Right lobe of liver (tissue), 6 donors: ENCODE data around the gene TATDN2. TPM values are rescaled to one million over a fixed set of nuclear protein-coding genes. Genes with fewer than 3 reads are reported as not detected.

Experiments used
- ATAC-seq, 4 donors: fragments of 200-7000 bp; cut with Tn5 transposase; one replicate each; pipeline ENCODE4 v1.9.1; 2020; ENCODE audit warnings: mild to moderate bottlenecking in 4 of 4, moderate library complexity in 4 of 4
- DNase-seq, 3 donors: peaks; one replicate each; pipeline ENCODE4 v3.0.0-alpha.2; 2020
- H3K27ac ChIP-seq, 3 donors: fragments of 200-600 bp; one replicate each; pipeline ENCODE4 v1.8.0; 2022
- H3K27me3 ChIP-seq, 2 donors: fragments of 200-600 bp; one replicate each; pipeline ENCODE4 v1.8.0; 2022
- H3K36me3 ChIP-seq, 4 donors: fragments of 200-600 bp; sonication (generic) in 1 of 4; one replicate each; pipeline versions ENCODE4 v1.5.1 to v1.8.0; 2017 to 2022; ENCODE audit warnings: control low read depth in 1 of 4
- H3K4me1 ChIP-seq, 4 donors: fragments of 200-600 bp; sonication (generic) in 1 of 4; one replicate each; pipeline versions ENCODE4 v1.5.1 to v1.8.0; 2017 to 2022; ENCODE audit warnings: control low read depth in 1 of 4
- H3K4me3 ChIP-seq, 3 donors: fragments of 200-600 bp; one replicate each; pipeline ENCODE4 v1.8.0; 2022
- H3K9me3 ChIP-seq, 4 donors: fragments of 200-600 bp; sonication (generic) in 1 of 4; one replicate each; pipeline versions ENCODE4 v1.5.1 to v1.8.0; 2017 to 2022; ENCODE audit warnings: control low read depth in 1 of 4
- CTCF ChIP-seq, 4 donors: fragments of 200-600 bp in 3 of 4; fragments of 450-650 bp in 1 of 4; IDR thresholded peaks; one replicate each; pipeline versions ENCODE4 v1.5.1 to v1.8.0; 2016 to 2022; ENCODE audit warnings: antibody characterized with exemption in 4 of 4, mild to moderate bottlenecking in 2 of 4
- POLR2A ChIP-seq: fragments of 450-650 bp; IDR thresholded peaks from one replicate; pipeline ENCODE4 v1.6.1; 2017; ENCODE audit warnings: antibody characterized with exemption, mild to moderate bottlenecking
- WGBS: methylation state at CpG from one replicate; pipeline ENCODE4 v1.1.6; 2018; ENCODE audit warnings: low coverage, low lambda C conversion rate; ENCODE audit not compliant: insufficient coverage; ENCODE audit errors: missing lambda C conversion rate; 5-methylcytosine and 5-hydroxymethylcytosine counted together
- intact Hi-C, 2 donors: fragments of 100-400 bp; cut with DNase I; formaldehyde crosslinking; loops; one replicate each; pipeline versions ENCODE4 v1.11.2 to v1.14.1; 2022
- microRNA counts: library from miRNA; unstranded; fragments of <30 nt; microRNA quantifications from one replicate; lab custom pipeline; 2016
- microRNA-seq, 2 donors: library from miRNA; unstranded; fragments of <30 nt; microRNA quantifications; one replicate each; pipeline ENCODE4, GENCODE V29; 2019 to 2020
- small RNA-seq, 2 experiments: library from RNA; depleted of rRNA; stranded (forward); fragments of <200 nt; gene quantifications; one replicate each; pipeline ENCODE3, GENCODE V24; 2016
- total RNA-seq, 6 experiments: library from RNA; depleted of rRNA in 2 of 6; stranded (reverse); fragments of >200 nt in 2 of 6; fragmentation: NEBNext Ultra II Directional in 3 of 6; extraction: Animal tissue kit (Norgen Biotek cat#: 25700) in 3 of 6; gene quantifications; one replicate each; pipeline versions ENCODE4 v1.1.0 to v1.2.4, GENCODE V29; 2016 to 2023
- donor health status: DM: no; HTN: yes; CAD: no.
- donor health status: DM: no; HTN: no; CAD: no.
- donor health status: DM: no; HTN: no; CAD: no.
- donor health status: DM: no; HTN: yes; CAD: no.
- donor health status: DM: no; HTN: yes; CAD: no.

Gene TATDN2
- total RNA-seq, 6 experiments from 2014 or later, result 7.2 to 13.4 (median 10.1) TPM

GRCh38 chr3:10327592-10327991 is 79.3 kb downstream of the TATDN2 start:
- TF ChIP-seq CTCF (IDR thresholded peaks at IDR 0.05) (no peak), POLR2A (no peak)
- Histone ChIP-seq H3K4me3 (no peak overlapping the region), H3K9me3 (no peaks in the 10 kb centered on the region), H3K27me3 (no peaks in the 10 kb centered on the region), H3K36me3 (peaks cover 0 to 14% (median 0%) of the 10 kb centered on the region in 4 donors), H3K4me1 (no peaks in the 10 kb centered on the region), H3K27ac (no peak overlapping the region)
- ATAC-seq (no peak), DNase-seq (no peak)
- WGBS, result 79% methylated on average over 10 of the region's 10 CpGs
- intact Hi-C loops, result no loop called here

- Histone ChIP-seq H3K4me3 (no peak overlapping the region), H3K36me3 (peaks cover 0 to 16% (median 0%) of the 10 kb centered on the region in 4 donors), H3K9me3 (no peaks in the 10 kb centered on the region), H3K4me1 (no peaks in the 10 kb centered on the region), H3K27me3 (no peaks in the 10 kb centered on the region), H3K27ac (no peak overlapping the region)
- intact Hi-C loops, result no loop called here
- 74% methylated on average over 29 of the region's 31 CpGs for WGBS
- DNase-seq (peak in 1 of 3 donors; percentile 51), ATAC-seq (no peak)
- TF ChIP-seq POLR2A (no peak), CTCF (IDR thresholded peaks at IDR 0.05) (no peak)
These were observed 80.3 kb downstream of the TATDN2 start for GRCh38 chr3:10328460-10329071.

- H3K4me3 ChIP-seq, result no peak overlapping the region
- H3K4me1 ChIP-seq, result no peaks in the 10 kb centered on the region
- DNase-seq (peak in 1 of 3 donors; percentile 25), ATAC-seq (no peak)
- H3K36me3 ChIP-seq, result peaks cover 0 to 16% (median 0%) of the 10 kb centered on the region in 4 donors
- H3K27ac ChIP-seq, result no peak overlapping the region
- intact Hi-C loops, result no loop called here
- H3K9me3 ChIP-seq, result no peaks in the 10 kb centered on the region
- TF ChIP-seq POLR2A, result no peak
- TF ChIP-seq CTCF (IDR thresholded peaks at IDR 0.05), result no peak
- H3K27me3 ChIP-seq, result no peaks in the 10 kb centered on the region
- 74% methylated on average over 6 of the region's 14 CpGs for WGBS
These were observed 81.3 kb downstream of the TATDN2 start for GRCh38 chr3:10329495-10330015.

GRCh38 chr3:10330319-10330718 is 82.1 kb downstream of the TATDN2 start:
- no peaks in the 10 kb centered on the region for H3K9me3 ChIP-seq
- H3K27me3 ChIP-seq, result no peaks in the 10 kb centered on the region
- no peak for TF ChIP-seq CTCF (IDR thresholded peaks at IDR 0.05)
- TF ChIP-seq POLR2A, result no peak
- peak in 2 of 3 donors; percentile 16 to 41 for DNase-seq
- H3K36me3 ChIP-seq, result peaks cover 0 to 20% (median 0%) of the 10 kb centered on the region in 4 donors
- H3K4me1 ChIP-seq, result no peaks in the 10 kb centered on the region
- no peak overlapping the region for H3K27ac ChIP-seq
- H3K4me3 ChIP-seq, result no peak overlapping the region
- intact Hi-C loops, result no loop called here
- ATAC-seq, result no peak
- 70% methylated on average over 9 of the region's 12 CpGs for WGBS

MicroRNAs encoded within 50 kb of the gene (microRNA counts, 767-probe panel; counts per million panel counts)
- 237 counts per million for microRNA hsa-miR-378b (lab: Ali Mortazavi, UCI)

Small RNA genes within 50 kb of the gene (microRNA-seq; reads per million reads assigned to microRNA genes)
- gene MIR378B, result 0 to 1.3 reads per million in 2 donors

Small RNA genes within 50 kb of the gene (small RNA-seq; reads per million reads assigned to genes)
- gene MIR378B (0 to 0.19 reads per million in 2 experiments), gene RF02126 (0 reads per million in 2 experiments)

Other genes starting within 250 kb of the TATDN2 start
- 1 to 10 TPM in 4 of 6 experiments, under 1 TPM in 2; 0.40 to 4.8 (median 1.8) TPM for gene FANCD2, start 222.0 kb upstream of the TATDN2 start, total RNA-seq
- not detected for gene FANCD2OS, start 140.2 kb upstream of the TATDN2 start, total RNA-seq
- 10 to 100 TPM; 41.2 to 55.3 (median 42.7) TPM for gene BRK1, start 132.8 kb upstream of the TATDN2 start, total RNA-seq
- 10 to 100 TPM; 15.5 to 25.2 (median 19.9) TPM for gene VHL, start 106.7 kb upstream of the TATDN2 start, total RNA-seq
- 10 to 100 TPM in 3 of 6 experiments, 1 to 10 TPM in 3; 4.2 to 16.0 (median 8.4) TPM for gene IRAK2, start 83.5 kb upstream of the TATDN2 start, total RNA-seq
- under 1 TPM in 2 of 6 experiments, not detected in 4; 0.32 to 0.43 TPM for gene GHRL, start 44.5 kb downstream of the TATDN2 start, total RNA-seq
- gene SEC13, start 72.7 kb downstream of the TATDN2 start, total RNA-seq, result 10 to 100 TPM; 49.1 to 74.7 (median 64.4) TPM